Natural killer cell (primary cell): Measurements from ENCODE around the gene CATSPERD. TPM values are rescaled to one million over a fixed set of nuclear protein-coding genes. Genes with fewer than 3 reads are reported as not detected.

Source experiments
- ATAC-seq, 3 donors: fragments of 150-1000 bp in 2 of 3; fragments of 200-7000 bp in 1 of 3; cut with Tn5 transposase; 1 replicate in 1 of 3; 2 replicates in 2 of 3; pipeline ENCODE4 v1.10.0; 2021; ENCODE audit warnings: mild to moderate bottlenecking in 2 of 3, moderate library complexity in 2 of 3
- DNase-seq, 2 donors: peaks; one replicate each; pipeline versions ENCODE4 v3.0.0 to v3.0.0-alpha.2; 2013 to 2021; ENCODE audit warnings: mixed read lengths in 1 of 2
- H3K27ac ChIP-seq: one replicate; pipeline ENCODE4 v1.5.1; 2013; ENCODE audit warnings: mild to moderate bottlenecking, low read length
- H3K27me3 ChIP-seq: one replicate; pipeline ENCODE4 v1.6.1; 2013; ENCODE audit warnings: low read length; ENCODE audit not compliant: control insufficient read depth, insufficient read depth
- H3K36me3 ChIP-seq: one replicate; pipeline ENCODE4 v1.6.1; 2013; ENCODE audit warnings: low read length; ENCODE audit not compliant: control insufficient read depth, insufficient read depth
- H3K4me1 ChIP-seq: one replicate; pipeline ENCODE4 v1.6.1; 2013; ENCODE audit warnings: low read length; ENCODE audit not compliant: control insufficient read depth, insufficient read depth
- H3K4me3 ChIP-seq: one replicate; pipeline ENCODE4 v1.5.1; 2013; ENCODE audit warnings: low read length
- H3K9me3 ChIP-seq: one replicate; pipeline ENCODE4 v1.6.1; 2013; ENCODE audit warnings: low read length; ENCODE audit not compliant: control insufficient read depth, insufficient read depth
- H3K27ac Mint-ChIP-seq, 2 donors: one replicate each; pipeline ENCODE4 v1.8.0; 2022; ENCODE audit warnings: mild to moderate bottlenecking in 2 of 2, mixed read lengths in 2 of 2, moderate library complexity in 1 of 2
- H3K27me3 Mint-ChIP-seq, 2 donors: one replicate each; pipeline ENCODE4 v1.8.0; 2022; ENCODE audit warnings: low read depth in 2 of 2, mixed read lengths in 2 of 2
- H3K36me3 Mint-ChIP-seq: one replicate; pipeline ENCODE4 v1.8.0; 2022; ENCODE audit warnings: mixed read lengths
- H3K4me1 Mint-ChIP-seq, 2 donors: one replicate each; pipeline ENCODE4 v1.8.0; 2022; ENCODE audit warnings: mixed read lengths in 2 of 2
- H3K4me3 Mint-ChIP-seq: one replicate; pipeline ENCODE4 v1.8.0; 2022; ENCODE audit warnings: mild to moderate bottlenecking, moderate library complexity, mixed read lengths
- H3K9me3 Mint-ChIP-seq, 2 donors: one replicate each; pipeline ENCODE4 v1.8.0; 2022; ENCODE audit warnings: mixed read lengths in 2 of 2
- WGBS: methylation state at CpG from one replicate; pipeline ENCODE4 v1.1.7; 2013; ENCODE audit warnings: missing lambda C conversion rate; ENCODE audit not compliant: insufficient coverage; 5-methylcytosine and 5-hydroxymethylcytosine counted together
- intact Hi-C: fragments of 100-400 bp; cut with micrococcal nuclease; formaldehyde crosslinking; loops from one replicate; pipeline ENCODE4 v1.14.2; 2022
- total RNA-seq, 4 donors: library from RNA; stranded (reverse); fragments of 120-200 nt in 1 of 4; gene quantifications; one replicate each; pipeline versions ENCODE4 v1.2.3 to v1.2.4, GENCODE V29; 2013 to 2022
- TF ChIP-seq, protein P1 (sequence below): fragments of 200-600 bp; IDR thresholded peaks from one replicate; pipeline ENCODE4 v1.8.0; 2022; ENCODE audit warnings: antibody characterized with exemption

CATSPERD gene
- total RNA-seq, 3 donors from 2014 or later (not counting 1 experiment from before 2014, with no cell fraction given): not detected

DNA sequence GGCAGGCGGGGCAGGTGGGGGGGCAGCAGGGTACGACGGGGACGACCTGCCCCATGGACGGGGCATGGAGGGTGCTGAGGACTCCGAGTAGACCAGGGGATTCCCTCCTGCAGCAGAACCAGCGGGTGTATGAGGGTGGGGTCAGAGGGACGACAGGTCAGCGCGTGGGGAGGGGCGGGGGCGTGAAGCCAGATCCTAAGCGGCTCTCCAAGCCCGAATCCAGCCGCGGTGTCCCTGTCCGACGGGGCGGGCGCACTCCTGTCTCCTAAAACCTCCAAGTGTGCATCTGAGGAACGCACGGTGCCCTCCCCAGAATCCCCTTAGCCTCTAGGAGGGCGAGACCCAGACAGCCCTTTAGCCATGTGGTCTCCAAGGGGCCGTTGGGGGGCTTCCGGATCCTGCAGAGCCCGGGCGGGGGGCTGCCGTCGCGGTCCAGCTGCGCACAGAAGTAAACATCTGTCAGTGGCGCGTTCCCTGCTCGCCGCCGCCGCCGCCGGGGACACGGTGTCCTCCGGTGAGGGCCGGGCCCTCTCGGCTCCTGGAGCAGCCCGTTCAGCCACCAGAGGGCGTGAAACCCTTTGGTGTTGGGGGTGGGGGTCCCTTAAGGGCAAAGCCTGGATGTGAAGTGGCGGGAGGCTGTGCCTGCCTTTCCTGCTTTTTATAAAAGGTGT, 85.2 kb downstream of the CATSPERD start:
- no peak overlapping the region for H3K27ac ChIP-seq
- TF ChIP-seq, protein P1, sequence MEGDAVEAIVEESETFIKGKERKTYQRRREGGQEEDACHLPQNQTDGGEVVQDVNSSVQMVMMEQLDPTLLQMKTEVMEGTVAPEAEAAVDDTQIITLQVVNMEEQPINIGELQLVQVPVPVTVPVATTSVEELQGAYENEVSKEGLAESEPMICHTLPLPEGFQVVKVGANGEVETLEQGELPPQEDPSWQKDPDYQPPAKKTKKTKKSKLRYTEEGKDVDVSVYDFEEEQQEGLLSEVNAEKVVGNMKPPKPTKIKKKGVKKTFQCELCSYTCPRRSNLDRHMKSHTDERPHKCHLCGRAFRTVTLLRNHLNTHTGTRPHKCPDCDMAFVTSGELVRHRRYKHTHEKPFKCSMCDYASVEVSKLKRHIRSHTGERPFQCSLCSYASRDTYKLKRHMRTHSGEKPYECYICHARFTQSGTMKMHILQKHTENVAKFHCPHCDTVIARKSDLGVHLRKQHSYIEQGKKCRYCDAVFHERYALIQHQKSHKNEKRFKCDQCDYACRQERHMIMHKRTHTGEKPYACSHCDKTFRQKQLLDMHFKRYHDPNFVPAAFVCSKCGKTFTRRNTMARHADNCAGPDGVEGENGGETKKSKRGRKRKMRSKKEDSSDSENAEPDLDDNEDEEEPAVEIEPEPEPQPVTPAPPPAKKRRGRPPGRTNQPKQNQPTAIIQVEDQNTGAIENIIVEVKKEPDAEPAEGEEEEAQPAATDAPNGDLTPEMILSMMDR: peak; percentile 42
- H3K4me3 Mint-ChIP-seq: peak overlapping the region; percentile 50
- peaks cover 38% of the 10 kb centered on the region for H3K27me3 ChIP-seq
- no peaks in the 10 kb centered on the region for H3K9me3 ChIP-seq
- H3K27ac Mint-ChIP-seq: no peak overlapping the region
- 4% methylated on average over 46 of the region's 46 CpGs for WGBS
- no peaks in the 10 kb centered on the region for H3K36me3 ChIP-seq
- no peaks in the 10 kb centered on the region for H3K36me3 Mint-ChIP-seq
- no peak for ATAC-seq
- H3K27me3 Mint-ChIP-seq: peaks cover 7 to 42% of the 10 kb centered on the region in 2 donors
- H3K9me3 Mint-ChIP-seq: no peaks in the 10 kb centered on the region
- DNase-seq: peak in 1 of 2 donors; percentile 79
- no peak overlapping the region for H3K4me3 ChIP-seq
- intact Hi-C loops: loop anchor here (2.0 kb wide), 1 partner anchor 87 kb away; no protein-coding TSS in a partner anchor
- peaks cover 12 to 19% of the 10 kb centered on the region in 2 donors for H3K4me1 Mint-ChIP-seq
- H3K4me1 ChIP-seq: peaks cover 27% of the 10 kb centered on the region

DNA sequence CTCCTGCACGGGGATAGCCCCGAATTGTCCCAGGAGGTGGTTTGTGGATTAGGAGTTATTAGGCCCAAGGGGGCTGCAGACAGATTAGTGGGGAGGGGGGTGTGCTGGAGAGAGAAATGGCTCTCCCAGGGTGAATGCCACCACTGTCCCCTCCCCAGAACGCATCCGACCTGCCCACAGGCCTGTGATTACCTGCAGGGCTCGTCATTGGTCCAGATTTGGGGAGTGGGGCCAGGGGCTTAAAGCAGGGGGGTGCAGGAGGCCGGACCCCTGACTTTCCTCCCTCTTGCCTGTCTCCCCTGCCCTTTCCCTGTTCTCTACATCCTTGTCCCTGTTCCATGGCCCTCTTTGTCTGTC, 85.7 kb downstream of the CATSPERD start:
- peaks cover 12 to 19% of the 10 kb centered on the region in 2 donors for H3K4me1 Mint-ChIP-seq
- ATAC-seq: no peak
- Histone ChIP-seq H3K9me3 (no peaks in the 10 kb centered on the region), H3K27ac (no peak overlapping the region), H3K27me3 (peaks cover 33% of the 10 kb centered on the region), H3K4me1 (peaks cover 27% of the 10 kb centered on the region), H3K4me3 (no peak overlapping the region), H3K36me3 (no peaks in the 10 kb centered on the region)
- intact Hi-C loops: no loop called here
- no peaks in the 10 kb centered on the region for H3K36me3 Mint-ChIP-seq
- H3K4me3 Mint-ChIP-seq: no peak overlapping the region
- no peak for DNase-seq
- no peaks in the 10 kb centered on the region for H3K9me3 Mint-ChIP-seq
- no peak overlapping the region for H3K27ac Mint-ChIP-seq
- H3K27me3 Mint-ChIP-seq: peaks cover 7 to 40% of the 10 kb centered on the region in 2 donors
- 50% methylated on average over 6 of the region's 6 CpGs for WGBS
- TF ChIP-seq, protein P1: peak; percentile 6

DNA sequence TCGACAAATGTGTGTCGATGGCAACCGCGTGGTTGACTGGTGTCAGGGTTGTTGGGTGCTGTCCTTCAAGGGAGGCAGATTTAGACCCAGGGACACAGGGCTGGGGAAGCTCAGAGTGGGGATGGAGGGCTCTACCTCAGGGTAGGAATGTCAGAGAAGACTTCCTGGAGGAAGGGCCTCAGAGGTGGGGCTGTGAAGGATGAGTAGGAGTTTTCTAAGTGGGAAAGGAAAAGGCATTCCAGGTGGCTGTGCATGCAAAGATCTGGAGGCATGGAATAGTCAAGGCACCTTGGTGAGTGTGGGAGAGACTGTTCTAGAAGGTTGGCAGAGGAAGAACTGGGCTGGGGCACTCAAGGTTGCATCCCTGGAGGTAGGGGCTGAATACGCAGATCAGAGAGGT, 86.5 kb downstream of the CATSPERD start:
- peaks cover 25% of the 10 kb centered on the region for H3K4me1 ChIP-seq
- no peaks in the 10 kb centered on the region for H3K36me3 ChIP-seq
- intact Hi-C loops: no loop called here
- peaks cover 7 to 37% of the 10 kb centered on the region in 2 donors for H3K27me3 Mint-ChIP-seq
- DNase-seq: peak in 1 of 2 donors; percentile 19
- 98% methylated on average over 5 of the region's 5 CpGs for WGBS
- no peak overlapping the region for H3K4me3 ChIP-seq
- no peak overlapping the region for H3K27ac ChIP-seq
- TF ChIP-seq, protein P1: no peak
- no peak overlapping the region for H3K27ac Mint-ChIP-seq
- H3K9me3 ChIP-seq: no peaks in the 10 kb centered on the region
- ATAC-seq: no peak
- no peak overlapping the region for H3K4me3 Mint-ChIP-seq
- peaks cover 12 to 16% of the 10 kb centered on the region in 2 donors for H3K4me1 Mint-ChIP-seq
- H3K9me3 Mint-ChIP-seq: no peaks in the 10 kb centered on the region
- no peaks in the 10 kb centered on the region for H3K36me3 Mint-ChIP-seq
- peaks cover 25% of the 10 kb centered on the region for H3K27me3 ChIP-seq
